GM18868 (cell line): ENCODE results near the gene TIMM44.
"Not testable (repeated sequence)": the region's sequence is repeated elsewhere in the genome, so short reads cannot be mapped to it uniquely, and the experiment has no call there.

Source experiments
- ATAC-seq: cut with Tn5 transposase; IDR thresholded peaks from one replicate; pipeline ENCODE4 v1.9.1; 2021; ENCODE audit warnings: mild to moderate bottlenecking, moderate library complexity; ENCODE audit not compliant: unreplicated experiment

The TIMM44 gene

GRCh38 chr19:7953060-7953459, 9.6 kb upstream of the TIMM44 start:
- no peak for ATAC-seq

GRCh38 chr19:7947939-7948338, 4.5 kb upstream of the TIMM44 start:
- no peak for ATAC-seq

DNA sequence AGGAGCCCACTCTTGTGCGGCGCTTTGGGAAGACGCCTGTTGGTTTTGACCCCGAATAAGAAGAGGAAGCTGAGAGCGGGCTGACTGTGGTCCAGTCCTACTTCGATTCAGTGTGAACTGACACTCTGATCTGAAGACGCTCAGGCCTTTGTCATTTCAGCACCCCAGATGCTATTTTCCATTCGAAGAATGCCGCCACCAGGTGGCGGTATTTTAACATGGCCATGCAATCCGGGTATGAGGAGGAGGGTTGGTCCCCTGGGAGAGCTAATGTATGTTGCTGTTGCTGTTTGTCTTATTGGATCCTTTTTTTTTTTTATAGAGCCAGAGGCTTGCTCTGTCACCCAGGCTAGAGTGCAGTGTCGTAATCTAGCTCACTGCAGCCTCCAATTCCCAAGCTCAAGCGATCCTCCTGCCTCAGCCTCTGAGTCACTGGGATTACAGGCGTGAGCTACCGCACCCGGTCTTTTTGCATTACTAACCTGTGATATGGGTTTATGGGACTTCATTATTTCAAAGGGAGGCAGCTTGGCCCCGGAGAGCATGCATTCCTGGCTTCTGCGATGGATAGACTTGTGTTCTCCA, 803 bp upstream of the TIMM44 start:
- ATAC-seq, result peak; percentile 36

DNA sequence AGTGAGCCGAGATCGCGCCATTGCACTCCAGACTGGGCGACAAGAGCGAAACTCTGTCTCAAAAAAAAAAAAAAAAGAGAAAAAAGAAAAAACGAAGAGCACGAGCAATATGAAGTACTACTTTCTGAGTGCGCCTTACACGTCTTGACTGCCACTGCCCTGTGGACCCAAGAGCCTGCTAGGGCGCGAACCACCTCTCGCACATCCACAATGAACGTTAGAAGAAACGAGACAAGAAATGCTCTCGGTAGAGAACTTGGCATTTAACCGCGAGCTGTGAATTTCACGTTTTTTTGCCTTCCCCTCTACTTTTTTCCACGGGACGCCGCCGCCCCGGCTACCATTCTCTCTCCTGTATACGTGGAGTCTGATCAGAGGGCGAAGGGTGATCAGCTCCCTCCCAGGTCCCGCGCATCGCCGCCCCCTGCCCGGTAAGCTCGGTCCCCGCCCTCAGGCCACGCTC, 454 bp downstream of the TIMM44 start:
- peak; percentile 7 for ATAC-seq

GRCh38 chr19:7941895-7942596, 1.4 kb downstream of the TIMM44 start:
- no peak for ATAC-seq

DNA sequence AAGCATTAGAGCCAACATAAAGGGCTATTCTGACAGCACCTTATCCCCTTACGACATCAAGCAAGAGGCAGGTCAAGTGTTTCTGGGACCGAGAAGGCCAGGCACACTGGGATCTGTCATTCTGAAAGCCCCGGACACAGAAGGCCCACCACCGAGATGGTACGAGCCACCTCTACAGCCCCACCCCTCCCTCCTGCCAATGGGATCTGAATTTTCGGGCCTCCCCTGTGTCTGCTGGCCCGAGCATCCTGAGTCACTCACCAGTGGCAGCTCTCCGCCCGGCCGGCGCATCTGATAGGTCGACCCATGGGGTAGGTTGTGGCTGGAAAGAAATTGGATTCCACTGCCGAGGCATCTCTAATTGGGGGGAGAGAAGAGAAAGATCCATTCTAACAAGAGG, 2.6 kb downstream of the TIMM44 start:
- ATAC-seq, result no peak

- ATAC-seq, result no peak
Measured at GRCh38 chr19:7934766-7935165, 8.7 kb downstream of the TIMM44 start.

GRCh38 chr19:7933828-7934725, 9.4 kb downstream of the TIMM44 start:
- ATAC-seq, result no peak

GRCh38 chr19:7933411-7933810, 10.1 kb downstream of the TIMM44 start:
- ATAC-seq, result no peak

- no peak for ATAC-seq
Measured at GRCh38 chr19:7932930-7933300, 10.6 kb downstream of the TIMM44 start.

- ATAC-seq, result no peak
Measured at GRCh38 chr19:7932276-7932929, 11.1 kb downstream of the TIMM44 start.

GRCh38 chr19:7931221-7932061, 12.0 kb downstream of the TIMM44 start:
- no peak for ATAC-seq

GRCh38 chr19:7930765-7931164, 12.7 kb downstream of the TIMM44 start:
- ATAC-seq, result no peak

DNA sequence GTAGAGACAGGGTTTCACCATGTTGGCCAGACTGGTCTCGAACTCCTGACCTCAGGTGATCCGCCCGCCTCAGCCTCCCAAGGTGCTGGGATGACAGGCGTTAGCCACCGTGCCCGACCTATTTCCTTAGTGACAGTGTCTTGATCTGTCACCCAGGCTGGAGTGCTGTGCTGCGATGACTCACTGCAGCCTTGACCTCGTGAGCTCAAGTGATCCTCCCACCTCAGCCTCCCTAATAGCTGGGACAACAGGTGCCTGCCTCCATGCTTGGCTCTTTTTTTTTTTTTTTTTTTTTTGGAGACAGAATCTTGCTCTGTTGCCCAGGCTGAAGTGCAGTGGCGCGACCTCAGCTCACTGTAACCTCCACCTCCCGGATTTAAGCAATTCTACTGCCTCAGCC, 13.4 kb downstream of the TIMM44 start:
- ATAC-seq, result not testable (repeated sequence)

DNA sequence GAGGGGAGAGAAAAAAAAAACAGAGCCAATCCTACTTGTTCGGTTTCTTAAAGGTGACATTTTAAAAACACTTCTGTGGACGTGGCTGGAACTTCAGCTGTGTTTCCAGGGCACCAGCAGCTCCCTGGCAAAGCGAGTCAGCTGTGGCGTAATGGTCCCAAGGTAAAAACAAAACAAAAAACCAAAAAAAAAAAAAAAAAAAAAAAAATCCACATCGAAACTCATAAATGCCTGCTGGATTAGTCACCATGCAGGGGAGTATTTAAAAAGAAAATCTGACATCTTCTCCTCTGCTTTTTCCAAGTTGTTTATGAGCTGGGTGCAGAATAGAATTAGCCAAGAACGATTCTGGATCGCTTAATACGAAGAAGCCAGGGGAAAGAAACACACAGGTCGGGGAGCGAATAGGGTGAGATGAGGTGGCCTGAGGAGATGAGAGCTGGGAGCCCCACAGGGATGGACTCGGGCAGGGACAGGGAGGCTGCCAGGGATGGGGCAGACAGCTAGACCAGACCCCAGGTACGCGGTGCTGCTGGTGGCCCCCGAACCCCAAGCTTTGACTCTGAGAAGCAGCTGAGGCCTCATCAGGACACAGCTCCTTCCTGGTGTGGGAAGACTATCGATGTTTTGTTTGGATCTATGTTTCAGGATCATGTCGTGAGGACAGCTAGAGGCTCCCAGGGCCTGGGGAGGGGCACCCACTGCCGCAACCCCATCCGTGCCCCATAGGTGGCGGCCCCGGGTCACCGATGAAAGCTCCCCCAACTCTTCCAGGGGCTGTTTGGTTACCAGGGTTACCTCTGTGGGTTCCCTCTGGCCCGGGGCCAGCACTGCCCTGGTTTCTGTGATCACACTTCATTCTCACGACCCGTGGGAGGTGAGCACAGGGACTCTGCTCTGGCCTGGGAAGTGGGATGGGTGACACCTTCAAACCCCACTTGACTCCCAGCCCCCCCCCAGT, 14.4 kb downstream of the TIMM44 start:
- no peak for ATAC-seq

DNA sequence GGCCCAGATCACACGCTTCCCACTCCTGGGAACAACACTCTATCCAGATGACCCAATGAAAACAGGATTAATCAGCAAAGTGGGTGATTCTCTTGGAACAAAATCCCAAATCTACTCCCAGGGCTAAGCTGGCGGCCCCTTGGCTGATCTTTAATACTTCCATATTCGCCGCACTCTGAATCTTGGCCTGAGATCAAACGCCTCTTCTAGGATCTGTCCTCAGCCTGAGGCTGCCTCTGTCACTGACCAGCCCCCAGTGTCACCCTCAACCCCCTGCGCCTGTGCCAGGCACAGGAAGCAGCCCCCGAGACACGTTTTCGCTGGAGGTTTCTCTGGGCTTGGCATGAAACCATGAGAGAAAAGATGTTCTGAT, 15.1 kb downstream of the TIMM44 start:
- ATAC-seq, result no peak

GRCh38 chr19:7927605-7928333, 15.7 kb downstream of the TIMM44 start:
- no peak for ATAC-seq

DNA sequence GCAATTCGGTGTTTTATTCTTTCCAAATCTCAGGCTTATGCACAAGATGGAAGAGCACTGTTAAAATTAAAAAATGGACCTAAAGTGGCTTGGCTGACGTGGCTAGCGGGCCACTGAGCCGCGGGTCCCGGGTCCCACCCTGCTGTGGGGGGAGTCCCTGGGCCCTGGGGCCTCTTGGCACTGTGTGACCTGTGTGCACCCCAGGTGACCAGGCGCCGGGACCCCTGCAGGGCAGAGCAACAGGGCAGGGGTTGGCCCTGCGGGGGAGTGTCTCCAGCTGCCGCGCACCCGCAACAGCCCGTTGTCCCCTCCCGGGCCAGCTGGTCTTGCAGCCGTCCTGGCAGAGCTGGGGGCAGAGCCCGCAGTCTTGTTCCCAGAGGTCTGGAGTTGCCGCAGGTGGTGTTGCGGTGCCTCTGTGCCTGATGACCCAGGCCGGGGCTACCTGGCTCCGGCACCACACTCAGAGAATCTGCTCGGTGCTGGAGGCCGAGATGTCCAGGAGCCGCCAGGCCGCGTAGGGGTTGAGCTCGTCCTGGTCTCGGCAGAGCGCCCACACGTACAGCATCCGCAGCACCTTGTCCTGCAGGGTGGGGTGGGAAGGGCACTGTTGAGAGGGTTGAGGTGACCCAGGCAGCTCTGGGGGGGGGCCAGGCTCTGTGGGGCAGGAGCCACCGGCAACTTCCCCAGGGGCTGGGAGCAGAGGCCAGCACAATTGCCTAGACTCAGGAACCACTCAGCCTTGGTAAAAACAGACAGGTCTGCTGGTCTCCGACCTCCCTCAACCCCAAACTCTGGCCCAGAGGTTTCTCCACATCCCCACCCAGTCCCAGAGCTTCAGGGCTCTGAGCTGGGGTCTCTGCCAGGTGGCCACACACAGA, 16.5 kb downstream of the TIMM44 start:
- ATAC-seq, result no peak
